SK-N-SH (cell line): ENCODE results near the gene BEX5. TPM values are rescaled to one million over a fixed set of nuclear protein-coding genes. Genes with fewer than 3 reads are reported as not detected.
"Not testable (repeated sequence)": the region's sequence is repeated elsewhere in the genome, so short reads cannot be mapped to it uniquely, and the experiment has no call there.

Experiments
- CTCF ChIA-PET: fragments of 300-600, 350-600 bp; formaldehyde crosslinking; extraction: SDS; loops from one replicate; lab custom pipeline; 2021; lab: Yijun Ruan, JAX
- POLR2A ChIA-PET: fragments of 350-600 bp; sonication (Branson Sonifier 250); formaldehyde crosslinking; extraction: SDS; loops from one replicate; lab custom pipeline; 2020; ENCODE audit warnings: antibody characterized with exemption, inconsistent platforms; lab: Yijun Ruan, JAX
- DNase-seq: peaks from one replicate; pipeline ENCODE4 v3.0.0; 2012
- H2AFZ ChIP-seq: fragments of 200-600 bp; sonication (generic); 2 replicates; pipeline ENCODE4 v1.8.1; 2016; ENCODE audit warnings: antibody characterized with exemption, mild to moderate bottlenecking, low read depth
- H3F3A ChIP-seq: fragments of 200-600 bp; sonication (generic); replicated peaks from 2 replicates; pipeline ENCODE3; 2016; ENCODE audit warnings: antibody characterized with exemption, mild to moderate bottlenecking; ENCODE audit not compliant: insufficient read depth
- H3K27ac ChIP-seq, 2 experiments: fragments of 200-500 bp in 1 of 2; fragments of 200-600 bp in 1 of 2; sonication (Bioruptor generic) in 1 of 2; sonication (generic), shearing (Covaris generic) in 1 of 2; 2 replicates each; pipeline versions ENCODE4 v1.5.1 to v1.6.1; 2014 to 2016; ENCODE audit warnings: low read depth in 2 of 2, inconsistent platforms in 1 of 2, low read length in 1 of 2, mild to moderate bottlenecking in 1 of 2, mixed read lengths in 1 of 2
- H3K27me3 ChIP-seq: fragments of 200-600 bp; sonication (generic), shearing (Covaris generic); 2 replicates; pipeline ENCODE4 v1.6.1; 2016; ENCODE audit warnings: mixed run types; ENCODE audit not compliant: insufficient read depth
- H3K36me3 ChIP-seq, 2 experiments: fragments of 200-500 bp in 1 of 2; fragments of 200-600 bp in 1 of 2; sonication (Bioruptor generic) in 1 of 2; sonication (generic) in 1 of 2; replicated peaks in 1 of 2; 2 replicates each; pipeline versions ENCODE3 to v1.5.1; 2014 to 2016; ENCODE audit warnings: low read length in 1 of 2, mild to moderate bottlenecking in 1 of 2; ENCODE audit not compliant: insufficient read depth in 2 of 2, control insufficient read depth in 1 of 2
- H3K4me1 ChIP-seq, 2 experiments: fragments of 200-500 bp in 1 of 2; fragments of 200-600 bp in 1 of 2; sonication (Bioruptor generic) in 1 of 2; sonication (generic), shearing (Covaris generic) in 1 of 2; 2 replicates each; pipeline versions ENCODE4 v1.5.1 to v1.6.1; 2014 to 2016; ENCODE audit warnings: low read depth in 1 of 2, low read length in 1 of 2, mixed run types in 1 of 2; ENCODE audit not compliant: insufficient read depth in 2 of 2, control insufficient read depth in 1 of 2
- H3K4me2 ChIP-seq: fragments of 200-600 bp; sonication (generic), shearing (Covaris generic); 2 replicates; pipeline ENCODE4 v1.6.1; 2017; ENCODE audit warnings: mixed run types
- H3K4me3 ChIP-seq, 2 experiments: fragments of 200-500 bp in 1 of 2; fragments of 200-600 bp in 1 of 2; sonication (Bioruptor generic) in 1 of 2; sonication (generic), shearing (Covaris generic) in 1 of 2; 2 replicates each; pipeline versions ENCODE4 v1.5.1 to v1.8.1; 2014 to 2016; ENCODE audit warnings: low read depth in 2 of 2, inconsistent platforms in 1 of 2, low read length in 1 of 2, mild to moderate bottlenecking in 1 of 2, mixed read lengths in 1 of 2, moderate library complexity in 1 of 2
- H3K79me2 ChIP-seq: fragments of 200-600 bp; sonication (generic); 2 replicates; pipeline ENCODE4 v1.8.1; 2017; ENCODE audit warnings: mild to moderate bottlenecking; ENCODE audit not compliant: insufficient read depth
- H3K9ac ChIP-seq: fragments of 200-600 bp; sonication (generic); 2 replicates; pipeline ENCODE4 v1.6.1; 2017; ENCODE audit warnings: mixed run types
- H3K9me2 ChIP-seq: fragments of 200-600 bp; sonication (generic); 2 replicates; pipeline ENCODE4 v1.6.1; 2017; ENCODE audit warnings: mixed run types
- H3K9me3 ChIP-seq: fragments of 200-600 bp; sonication (generic); 2 replicates; pipeline ENCODE4 v1.6.1; 2017; ENCODE audit warnings: mixed run types, mild to moderate bottlenecking, moderate library complexity
- H4K20me1 ChIP-seq: fragments of 200-600 bp; sonication (generic); 2 replicates; pipeline ENCODE4 v1.6.1; 2017; ENCODE audit warnings: mild to moderate bottlenecking, mixed run types; ENCODE audit not compliant: insufficient read depth
- POLR2AphosphoS5 ChIP-seq: IDR thresholded peaks from 2 replicates; pipeline ENCODE4 v1.6.1; 2012; ENCODE audit warnings: low read depth, low read length
- RFX5 ChIP-seq: IDR thresholded peaks from 2 replicates; pipeline ENCODE4 v1.6.1; 2012; ENCODE audit warnings: mild to moderate bottlenecking, improper control_type of control experiment, low read length
- RXRA ChIP-seq: IDR thresholded peaks from 2 replicates; pipeline ENCODE4 v1.4.0; 2012; ENCODE audit warnings: low read depth, mild to moderate bottlenecking, borderline replicate concordance
- TAF1 ChIP-seq: IDR thresholded peaks from 2 replicates; pipeline ENCODE4 v1.6.1; 2012; ENCODE audit warnings: low read depth, mild to moderate bottlenecking, low read length, moderate library complexity, borderline replicate concordance
- TCF12 ChIP-seq: IDR thresholded peaks from 2 replicates; pipeline ENCODE4 v1.4.0; 2012
- USF1 ChIP-seq: IDR thresholded peaks from 2 replicates; pipeline ENCODE4 v1.4.0; 2012; ENCODE audit warnings: low read depth, borderline replicate concordance
- WGBS: methylation state at CpG from one replicate; pipeline ENCODE4 v1.1.6; 2017; ENCODE audit warnings: low lambda C conversion rate; 5-methylcytosine and 5-hydroxymethylcytosine counted together
- polyA plus RNA-seq, 3 experiments: library from polyadenylated mRNA; depleted of rRNA; stranded (reverse); fragments of >200 nt; gene quantifications; 2 replicates each; pipeline ENCODE4 v1.2.3, GENCODE V29; 2012
- TF ChIP-seq, protein P1 (sequence below): IDR thresholded peaks from 2 replicates; pipeline ENCODE4 v1.6.1; 2012; ENCODE audit warnings: mild to moderate bottlenecking, low read depth, low read length, moderate library complexity

BEX5 gene
- polyA plus RNA-seq, 1 of the 3 experiments (the other 2 are of a cell fraction), result 0.12 TPM

DNA sequence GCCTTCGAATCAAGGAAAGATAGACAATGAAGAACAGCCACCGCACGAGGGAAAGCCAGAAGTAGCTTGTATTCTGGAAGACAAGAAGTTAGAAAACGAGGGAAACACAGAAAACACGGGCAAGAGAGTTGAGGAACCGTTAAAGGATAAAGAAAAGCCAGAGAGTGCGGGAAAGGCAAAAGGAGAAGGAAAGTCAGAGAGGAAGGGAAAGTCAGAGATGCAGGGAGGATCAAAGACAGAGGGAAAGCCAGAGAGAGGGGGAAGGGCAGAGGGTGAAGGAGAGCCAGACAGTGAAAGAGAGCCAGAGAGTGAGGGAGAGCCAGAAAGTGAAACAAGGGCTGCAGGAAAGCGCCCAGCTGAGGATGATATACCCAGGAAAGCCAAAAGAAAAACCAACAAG is 28.9 kb downstream of the BEX5 start:
- Histone ChIP-seq H3K27me3 (peaks cover 15% of the 10 kb centered on the region; the same call in 1 of the 2 replicates), H2AFZ (no peak overlapping the region), H3K36me3 (no peaks in the 10 kb centered on the region), H3K4me2 (no peak overlapping the region; the same call in 1 of the 2 replicates), H3K4me3 (no peak overlapping the region), H4K20me1 (no peaks in the 10 kb centered on the region), H3K27ac (no peak overlapping the region), H3K4me1 (no peaks in the 10 kb centered on the region; a peak in 1 of 4 replicates), H3K9ac (no peak overlapping the region), H3K9me3 (no peaks in the 10 kb centered on the region), H3F3A (no peaks in the 10 kb centered on the region), H3K9me2 (no peaks in the 10 kb centered on the region), H3K79me2 (no peaks in the 10 kb centered on the region)
- ChIA-PET POLR2A (no interaction called here), CTCF (no interaction called here)
- WGBS, result 33% methylated on average over 8 of the region's 8 CpGs
- no peak for DNase-seq
- no peak for TF ChIP-seq POLR2AphosphoS5
- no peak for TF ChIP-seq RFX5
- TF ChIP-seq TCF12, result no peak
- TF ChIP-seq, protein P1, sequence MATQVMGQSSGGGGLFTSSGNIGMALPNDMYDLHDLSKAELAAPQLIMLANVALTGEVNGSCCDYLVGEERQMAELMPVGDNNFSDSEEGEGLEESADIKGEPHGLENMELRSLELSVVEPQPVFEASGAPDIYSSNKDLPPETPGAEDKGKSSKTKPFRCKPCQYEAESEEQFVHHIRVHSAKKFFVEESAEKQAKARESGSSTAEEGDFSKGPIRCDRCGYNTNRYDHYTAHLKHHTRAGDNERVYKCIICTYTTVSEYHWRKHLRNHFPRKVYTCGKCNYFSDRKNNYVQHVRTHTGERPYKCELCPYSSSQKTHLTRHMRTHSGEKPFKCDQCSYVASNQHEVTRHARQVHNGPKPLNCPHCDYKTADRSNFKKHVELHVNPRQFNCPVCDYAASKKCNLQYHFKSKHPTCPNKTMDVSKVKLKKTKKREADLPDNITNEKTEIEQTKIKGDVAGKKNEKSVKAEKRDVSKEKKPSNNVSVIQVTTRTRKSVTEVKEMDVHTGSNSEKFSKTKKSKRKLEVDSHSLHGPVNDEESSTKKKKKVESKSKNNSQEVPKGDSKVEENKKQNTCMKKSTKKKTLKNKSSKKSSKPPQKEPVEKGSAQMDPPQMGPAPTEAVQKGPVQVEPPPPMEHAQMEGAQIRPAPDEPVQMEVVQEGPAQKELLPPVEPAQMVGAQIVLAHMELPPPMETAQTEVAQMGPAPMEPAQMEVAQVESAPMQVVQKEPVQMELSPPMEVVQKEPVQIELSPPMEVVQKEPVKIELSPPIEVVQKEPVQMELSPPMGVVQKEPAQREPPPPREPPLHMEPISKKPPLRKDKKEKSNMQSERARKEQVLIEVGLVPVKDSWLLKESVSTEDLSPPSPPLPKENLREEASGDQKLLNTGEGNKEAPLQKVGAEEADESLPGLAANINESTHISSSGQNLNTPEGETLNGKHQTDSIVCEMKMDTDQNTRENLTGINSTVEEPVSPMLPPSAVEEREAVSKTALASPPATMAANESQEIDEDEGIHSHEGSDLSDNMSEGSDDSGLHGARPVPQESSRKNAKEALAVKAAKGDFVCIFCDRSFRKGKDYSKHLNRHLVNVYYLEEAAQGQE, result no peak
- no peak for TF ChIP-seq TAF1
- no peak for TF ChIP-seq RXRA

GRCh38 chrX:102126080-102126818 is 29.5 kb downstream of the BEX5 start:
- H3K36me3 ChIP-seq, H3K4me2 ChIP-seq, H3K9me2 ChIP-seq, H3K4me3 ChIP-seq, H3K9me3 ChIP-seq, H3F3A ChIP-seq, CTCF ChIA-PET, DNase-seq, H3K79me2 ChIP-seq, H4K20me1 ChIP-seq, POLR2A ChIA-PET, H3K9ac ChIP-seq, H3K27ac ChIP-seq, H3K4me1 ChIP-seq, H2AFZ ChIP-seq: not testable (repeated sequence)
- H3K27me3 ChIP-seq, result peaks cover 15% of the 10 kb centered on the region; the same call in 1 of the 2 replicates
- 34% methylated on average over 21 of the region's 21 CpGs for WGBS

GRCh38 chrX:102125436-102125835 is 30.3 kb downstream of the BEX5 start, which contains the start of gene TCEAL2:
TSS of gene TCEAL2 (plus strand) at chrX:102125679. CDS start at chrX:102126831, 1,152 bp downstream.
- CTCF ChIA-PET, POLR2A ChIA-PET, H3K27ac ChIP-seq, H3K9me2 ChIP-seq, H3K9me3 ChIP-seq, H3K9ac ChIP-seq, H2AFZ ChIP-seq, H3K79me2 ChIP-seq, H3F3A ChIP-seq, H3K36me3 ChIP-seq, H4K20me1 ChIP-seq, H3K4me1 ChIP-seq, H3K4me2 ChIP-seq: not testable (repeated sequence)
- peak; percentile 52 for DNase-seq
- H3K27me3 ChIP-seq, result peaks cover 15% of the 10 kb centered on the region; the same call in 1 of the 2 replicates
- 0% methylated on average over 7 of the region's 38 CpGs for WGBS
- peak within 1 kb of the TSS in 1 of 2 experiments; percentile 45; a peak in 2 of 4 replicates for H3K4me3 ChIP-seq
- TF ChIP-seq USF1, result peak; percentile 57; the same call in 1 of the 2 replicates

DNA sequence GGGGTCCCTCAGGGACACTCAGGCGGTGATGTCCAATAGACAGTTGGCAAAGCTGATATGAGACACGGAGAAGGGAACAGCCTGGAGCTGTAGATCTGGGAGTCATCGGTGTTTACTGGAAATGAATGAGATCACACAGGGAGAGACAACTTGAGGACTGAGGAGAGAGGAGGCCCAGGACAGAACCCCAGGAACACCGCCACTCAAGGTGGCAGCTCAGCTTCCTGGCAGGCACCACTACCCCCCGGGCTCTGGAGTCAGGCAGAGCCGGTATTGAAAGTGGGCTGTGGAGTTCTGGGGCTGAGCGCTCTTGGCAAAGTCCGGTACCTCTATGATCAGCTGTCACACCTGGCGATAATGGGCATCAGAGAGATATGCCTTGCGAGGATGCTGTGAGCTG is 30.8 kb downstream of the BEX5 start:
- H3K4me1 ChIP-seq, H3K27ac ChIP-seq, H2AFZ ChIP-seq, H3K4me2 ChIP-seq, H3F3A ChIP-seq, CTCF ChIA-PET, H3K36me3 ChIP-seq, H3K9me2 ChIP-seq, H3K79me2 ChIP-seq, POLR2A ChIA-PET, H3K9ac ChIP-seq, H3K9me3 ChIP-seq, DNase-seq, H4K20me1 ChIP-seq: not testable (repeated sequence)
- Histone ChIP-seq H3K27me3 (peaks cover 15% of the 10 kb centered on the region; the same call in 1 of the 2 replicates), H3K4me3 (peak overlapping the region in 1 of 2 experiments; percentile 45; a peak in 2 of 4 replicates)
- WGBS, result 7% methylated on average over 3 of the region's 10 CpGs
